ENCODE results near the gene LRRC52. TPM values are rescaled to one million over a fixed set of nuclear protein-coding genes. Genes with fewer than 3 reads are reported as not detected.

The LRRC52 gene
- total RNA-seq, 1 experiment from 2014 or later, result not detected

DNA sequence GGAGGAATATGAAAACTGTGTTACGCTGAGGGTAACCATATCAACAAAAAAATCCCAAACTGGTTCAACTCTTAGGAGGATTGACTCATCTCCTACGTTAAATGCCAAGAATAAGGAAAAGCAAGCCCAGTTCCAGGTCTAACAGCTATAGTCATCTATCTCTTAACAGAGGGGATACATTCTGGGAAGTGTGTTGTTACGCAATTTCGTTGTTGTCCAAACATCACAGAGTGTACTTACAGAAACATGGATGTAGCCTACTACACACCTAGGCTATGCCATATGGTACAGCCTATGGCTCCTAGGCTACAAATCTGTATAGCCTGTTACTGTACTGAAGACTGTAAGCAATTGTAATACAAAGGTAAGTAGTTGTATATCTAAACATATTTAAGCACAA is 23.2 kb upstream of the LRRC52 start:
- H3K27me3 ChIP-seq (ENCODE audit: control insufficient read depth, insufficient read depth, low read length), result no peaks in the 10 kb centered on the region
- CTCF ChIA-PET, result no interaction called here

DNA sequence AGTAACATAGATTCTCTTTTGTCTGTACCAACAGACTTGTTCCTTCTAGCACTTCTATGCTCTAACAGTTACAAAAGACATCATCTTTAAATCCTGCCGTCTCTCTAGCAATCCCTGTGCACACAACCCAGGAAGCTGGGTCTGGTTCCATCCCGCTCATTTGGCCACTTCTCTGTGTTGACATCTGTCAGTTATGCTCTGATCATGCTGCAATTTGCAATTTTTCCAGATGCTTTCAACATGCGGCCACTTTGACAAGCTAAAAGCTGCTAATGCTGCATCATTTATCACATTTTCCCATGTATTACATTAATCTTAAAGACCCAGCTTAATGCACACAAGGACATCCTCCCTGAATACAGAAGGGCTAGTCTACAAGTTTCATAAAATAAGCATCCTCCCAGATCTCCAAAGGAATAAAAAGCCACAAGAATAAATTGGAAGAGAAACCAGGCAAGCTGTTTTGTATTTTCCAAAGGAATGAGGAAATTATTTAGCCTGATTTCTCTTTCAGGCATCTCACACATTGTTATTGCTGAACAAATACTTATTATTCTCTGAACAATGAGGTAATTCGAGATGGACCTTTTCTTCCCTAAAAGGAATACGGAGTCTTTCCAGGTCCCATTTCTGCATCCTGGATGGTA is 19.0 kb upstream of the LRRC52 start:
- CTCF ChIA-PET, result no interaction called here
- in situ Hi-C loops (cut with HindIII; ENCODE audit: low pct_unique_long_range_greater_than_20kb, low sequenced_read_pairs), result no loop called here

More for the DNA sequence above, 23.2 kb upstream of the LRRC52 start:
- in situ Hi-C loops (cut with HindIII; ENCODE audit: low pct_unique_long_range_greater_than_20kb, low sequenced_read_pairs), result no loop called here
- no peak for ATAC-seq
- no peaks in the 10 kb centered on the region for H3K4me1 ChIP-seq (ENCODE audit: control insufficient read depth, insufficient read depth, low read length)
- TF ChIP-seq SIN3A (IDR thresholded peaks at IDR 0.05; ENCODE audit: borderline replicate concordance, insufficient read depth, low read depth, low read length) (no peak), TCF7L2 (IDR thresholded peaks at IDR 0.05; ENCODE audit: low read depth, low read length) (no peak), POLR2AphosphoS5 (IDR thresholded peaks at IDR 0.05; ENCODE audit: low read depth, low read length) (no peak)
- TF ChIP-seq, protein P1, sequence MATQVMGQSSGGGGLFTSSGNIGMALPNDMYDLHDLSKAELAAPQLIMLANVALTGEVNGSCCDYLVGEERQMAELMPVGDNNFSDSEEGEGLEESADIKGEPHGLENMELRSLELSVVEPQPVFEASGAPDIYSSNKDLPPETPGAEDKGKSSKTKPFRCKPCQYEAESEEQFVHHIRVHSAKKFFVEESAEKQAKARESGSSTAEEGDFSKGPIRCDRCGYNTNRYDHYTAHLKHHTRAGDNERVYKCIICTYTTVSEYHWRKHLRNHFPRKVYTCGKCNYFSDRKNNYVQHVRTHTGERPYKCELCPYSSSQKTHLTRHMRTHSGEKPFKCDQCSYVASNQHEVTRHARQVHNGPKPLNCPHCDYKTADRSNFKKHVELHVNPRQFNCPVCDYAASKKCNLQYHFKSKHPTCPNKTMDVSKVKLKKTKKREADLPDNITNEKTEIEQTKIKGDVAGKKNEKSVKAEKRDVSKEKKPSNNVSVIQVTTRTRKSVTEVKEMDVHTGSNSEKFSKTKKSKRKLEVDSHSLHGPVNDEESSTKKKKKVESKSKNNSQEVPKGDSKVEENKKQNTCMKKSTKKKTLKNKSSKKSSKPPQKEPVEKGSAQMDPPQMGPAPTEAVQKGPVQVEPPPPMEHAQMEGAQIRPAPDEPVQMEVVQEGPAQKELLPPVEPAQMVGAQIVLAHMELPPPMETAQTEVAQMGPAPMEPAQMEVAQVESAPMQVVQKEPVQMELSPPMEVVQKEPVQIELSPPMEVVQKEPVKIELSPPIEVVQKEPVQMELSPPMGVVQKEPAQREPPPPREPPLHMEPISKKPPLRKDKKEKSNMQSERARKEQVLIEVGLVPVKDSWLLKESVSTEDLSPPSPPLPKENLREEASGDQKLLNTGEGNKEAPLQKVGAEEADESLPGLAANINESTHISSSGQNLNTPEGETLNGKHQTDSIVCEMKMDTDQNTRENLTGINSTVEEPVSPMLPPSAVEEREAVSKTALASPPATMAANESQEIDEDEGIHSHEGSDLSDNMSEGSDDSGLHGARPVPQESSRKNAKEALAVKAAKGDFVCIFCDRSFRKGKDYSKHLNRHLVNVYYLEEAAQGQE (IDR thresholded peaks at IDR 0.05; ENCODE audit: insufficient read depth in 1 of 2, low read depth in 2 of 2, low read length in 1 of 2), result no peak
- H3K27ac ChIP-seq (ENCODE audit: low read length), result no peak overlapping the region
- no peak for DNase-seq (ENCODE audit: low read depth, low spot score)
- H3K9me3 ChIP-seq (ENCODE audit: control insufficient read depth, insufficient read depth, low read depth, low read length), result no peaks in the 10 kb centered on the region
- intact Hi-C loops (cut with micrococcal nuclease; ENCODE audit: unreplicated experiment), result no loop called here
- POLR2A ChIA-PET, result no interaction called here
- H3K36me3 ChIP-seq (ENCODE audit: control insufficient read depth, insufficient read depth, low read length), result no peaks in the 10 kb centered on the region
- H3K4me3 ChIP-seq (ENCODE audit: low read depth in 2 of 2, low read length in 2 of 2), result no peak overlapping the region
- BruUV-seq (replicated peaks), result no TSS peak

More for the DNA sequence above, 19.0 kb upstream of the LRRC52 start:
- TF ChIP-seq, protein P1 (IDR thresholded peaks at IDR 0.05; ENCODE audit: insufficient read depth in 1 of 2, low read depth in 2 of 2, low read length in 1 of 2), result no peak
- TF ChIP-seq SIN3A (IDR thresholded peaks at IDR 0.05; ENCODE audit: borderline replicate concordance, insufficient read depth, low read depth, low read length) (no peak), POLR2AphosphoS5 (IDR thresholded peaks at IDR 0.05; ENCODE audit: low read depth, low read length) (no peak), TCF7L2 (IDR thresholded peaks at IDR 0.05; ENCODE audit: low read depth, low read length) (no peak)
- TF ChIP-seq, protein P2, sequence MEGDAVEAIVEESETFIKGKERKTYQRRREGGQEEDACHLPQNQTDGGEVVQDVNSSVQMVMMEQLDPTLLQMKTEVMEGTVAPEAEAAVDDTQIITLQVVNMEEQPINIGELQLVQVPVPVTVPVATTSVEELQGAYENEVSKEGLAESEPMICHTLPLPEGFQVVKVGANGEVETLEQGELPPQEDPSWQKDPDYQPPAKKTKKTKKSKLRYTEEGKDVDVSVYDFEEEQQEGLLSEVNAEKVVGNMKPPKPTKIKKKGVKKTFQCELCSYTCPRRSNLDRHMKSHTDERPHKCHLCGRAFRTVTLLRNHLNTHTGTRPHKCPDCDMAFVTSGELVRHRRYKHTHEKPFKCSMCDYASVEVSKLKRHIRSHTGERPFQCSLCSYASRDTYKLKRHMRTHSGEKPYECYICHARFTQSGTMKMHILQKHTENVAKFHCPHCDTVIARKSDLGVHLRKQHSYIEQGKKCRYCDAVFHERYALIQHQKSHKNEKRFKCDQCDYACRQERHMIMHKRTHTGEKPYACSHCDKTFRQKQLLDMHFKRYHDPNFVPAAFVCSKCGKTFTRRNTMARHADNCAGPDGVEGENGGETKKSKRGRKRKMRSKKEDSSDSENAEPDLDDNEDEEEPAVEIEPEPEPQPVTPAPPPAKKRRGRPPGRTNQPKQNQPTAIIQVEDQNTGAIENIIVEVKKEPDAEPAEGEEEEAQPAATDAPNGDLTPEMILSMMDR (IDR thresholded peaks at IDR 0.05), result no peak
- no TSS peak for BruUV-seq (replicated peaks)
- Histone ChIP-seq H3K4me1 (ENCODE audit: control insufficient read depth, insufficient read depth, low read length) (no peaks in the 10 kb centered on the region), H3K36me3 (ENCODE audit: control insufficient read depth, insufficient read depth, low read length) (no peaks in the 10 kb centered on the region), H3K27ac (ENCODE audit: low read length) (no peak overlapping the region), H3K27me3 (ENCODE audit: control insufficient read depth, insufficient read depth, low read length) (no peaks in the 10 kb centered on the region), H3K9me3 (ENCODE audit: control insufficient read depth, insufficient read depth, low read depth, low read length) (no peaks in the 10 kb centered on the region), H3K4me3 (ENCODE audit: low read depth in 2 of 2, low read length in 2 of 2) (no peak overlapping the region)
- intact Hi-C loops (cut with micrococcal nuclease; ENCODE audit: unreplicated experiment), result no loop called here
- ATAC-seq, result no peak
- POLR2A ChIA-PET, result no interaction called here
- DNase-seq (ENCODE audit: low read depth, low spot score), result no peak
